Gastroesophageal sphincter (tissue), 4 donors: ENCODE results near the gene TNFRSF14. TPM values are rescaled to one million over a fixed set of nuclear protein-coding genes. Genes with fewer than 3 reads are reported as not detected.
A peak's percentile ranks its signal among the peaks of the same experiment; 100 is the strongest.

ENCODE experiments used
- ATAC-seq: fragments of 150-250 bp; one replicate; pipeline ENCODE4 v1.9.1; 2016; ENCODE audit warnings: mild to moderate bottlenecking, moderate library complexity
- H3K27ac ChIP-seq, 4 donors: fragments of 200-600 bp; sonication (generic) in 3 of 4; 1 replicate in 3 of 4; 2 replicates in 1 of 4; pipeline ENCODE4 v1.5.1; 2016 to 2019
- H3K27me3 ChIP-seq: fragments of 200-600 bp; sonication (generic); one replicate; pipeline ENCODE4 v1.5.1; 2019
- H3K36me3 ChIP-seq, 2 donors: fragments of 200-600 bp; sonication (generic); one replicate each; pipeline ENCODE4 v1.5.1; 2019; ENCODE audit warnings: control low read depth in 1 of 2
- H3K4me1 ChIP-seq, 3 donors: fragments of 200-600 bp; sonication (generic); 1 replicate in 2 of 3; 2 replicates in 1 of 3; pipeline ENCODE4 v1.5.1; 2016 to 2019; ENCODE audit warnings: control low read depth in 2 of 3
- H3K4me3 ChIP-seq, 2 donors: fragments of 200-600 bp; sonication (generic); one replicate each; pipeline ENCODE4 v1.5.1; 2019; ENCODE audit warnings: mild to moderate bottlenecking in 1 of 2, moderate library complexity in 1 of 2
- H3K9me3 ChIP-seq, 3 donors: fragments of 200-600 bp; sonication (generic); one replicate each; pipeline ENCODE4 v1.5.1; 2017 to 2019; ENCODE audit warnings: control low read depth in 2 of 3
- CTCF ChIP-seq, 4 experiments: fragments of 200-600 bp in 2 of 4; fragments of 450-650 bp in 2 of 4; sonication (generic) in 1 of 4; IDR thresholded peaks; one replicate each; pipeline ENCODE4 v1.5.1; 2017 to 2019; ENCODE audit warnings: antibody characterized with exemption in 4 of 4, mild to moderate bottlenecking in 2 of 4, moderate library complexity in 2 of 4
- EP300 ChIP-seq: sonication (generic); formaldehyde crosslinking; IDR thresholded peaks from one replicate; pipeline ENCODE4 v1.6.1; 2017; ENCODE audit warnings: antibody characterized with exemption, mild to moderate bottlenecking
- POLR2A ChIP-seq, 2 donors: fragments of 450-650 bp; IDR thresholded peaks; one replicate each; pipeline ENCODE4 v1.6.1; 2017; ENCODE audit warnings: antibody characterized with exemption in 2 of 2, mild to moderate bottlenecking in 2 of 2, moderate library complexity in 1 of 2
- POLR2AphosphoS5 ChIP-seq: sonication (generic); formaldehyde crosslinking; IDR thresholded peaks from one replicate; pipeline ENCODE4 v1.6.1; 2017; ENCODE audit warnings: antibody characterized with exemption
- WGBS, 2 donors: methylation state at CpG; one replicate each; pipeline ENCODE4 v1.1.5; 2018; ENCODE audit warnings: low coverage in 1 of 2; 5-methylcytosine and 5-hydroxymethylcytosine counted together
- total RNA-seq, 4 donors: library from RNA; depleted of rRNA; stranded (reverse); fragments of >200 nt; gene quantifications; one replicate each; pipeline ENCODE4 v1.1.0, GENCODE V29; 2016

Gene TNFRSF14
- total RNA-seq, 4 donors from 2014 or later, result 23.0 to 81.6 (median 36.9) TPM

GRCh38 chr1:2578758-2579118, 22.6 kb downstream of the TNFRSF14 start:
- Histone ChIP-seq H3K4me3 (no peak overlapping the region), H3K9me3 (peaks cover 0 to 7% (median 0%) of the 10 kb centered on the region in 3 donors), H3K27me3 (peaks cover 69% of the 10 kb centered on the region), H3K36me3 (no peaks in the 10 kb centered on the region), H3K27ac (peak overlapping the region in 3 of 4 donors; percentile 66 to 80 (median 68)), H3K4me1 (peaks cover 0 to 23% (median 10%) of the 10 kb centered on the region in 3 donors)
- WGBS, 2 donors, result 29 to 35% methylated on average over 1 to 2 of the region's 4 CpGs
- TF ChIP-seq POLR2A (IDR thresholded peaks at IDR 0.05), result no peak
- TF ChIP-seq EP300, result no peak
- no peak for TF ChIP-seq CTCF (IDR thresholded peaks at IDR 0.05)
- TF ChIP-seq POLR2AphosphoS5, result no peak
- ATAC-seq, result no peak

- WGBS, 2 donors, result 100% methylated on average over 1 of the region's 10 CpGs; no CpG with 5 or more reads in 1 of the 2 donors
- peaks cover 53% of the 10 kb centered on the region for H3K27me3 ChIP-seq
- no peak for ATAC-seq
- no peaks in the 10 kb centered on the region for H3K36me3 ChIP-seq
- H3K4me3 ChIP-seq, result no peak overlapping the region
- H3K9me3 ChIP-seq, result no peaks in the 10 kb centered on the region
- TF ChIP-seq POLR2A (IDR thresholded peaks at IDR 0.05) (no peak), EP300 (no peak), CTCF (IDR thresholded peaks at IDR 0.05) (no peak), POLR2AphosphoS5 (no peak)
- H3K4me1 ChIP-seq, result peaks cover 0 to 38% (median 24%) of the 10 kb centered on the region in 3 donors
- H3K27ac ChIP-seq, result no peak overlapping the region
Measured at GRCh38 chr1:2580691-2581090, 24.5 kb downstream of the TNFRSF14 start.

DNA sequence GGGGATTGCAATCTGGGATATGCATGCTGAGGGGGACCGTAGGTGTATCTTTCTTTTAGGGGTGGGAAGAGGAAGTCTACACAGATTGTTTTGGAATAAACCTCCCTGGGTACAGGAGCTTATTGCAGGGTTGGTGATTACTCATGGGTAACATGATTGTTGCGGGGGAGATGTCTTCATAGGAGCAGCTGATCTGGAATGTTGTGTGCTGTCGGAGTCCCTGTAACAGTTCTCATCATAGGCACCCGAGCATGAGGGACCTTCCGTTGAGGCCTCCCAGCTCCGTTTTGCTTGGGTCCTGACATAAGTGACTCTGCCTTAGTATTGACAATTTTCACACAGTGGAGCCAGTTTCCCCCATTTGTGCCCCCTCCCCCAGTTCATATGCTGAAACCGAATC, 26.2 kb downstream of the TNFRSF14 start:
- Histone ChIP-seq H3K4me3 (no peak overlapping the region), H3K4me1 (peaks cover 0 to 36% (median 18%) of the 10 kb centered on the region in 3 donors), H3K27ac (no peak overlapping the region), H3K36me3 (no peaks in the 10 kb centered on the region), H3K27me3 (peaks cover 38% of the 10 kb centered on the region), H3K9me3 (no peaks in the 10 kb centered on the region)
- WGBS, 2 donors, result 67 to 68% methylated on average over 6 to 7 of the region's 7 CpGs
- no peak for ATAC-seq
- TF ChIP-seq POLR2AphosphoS5 (no peak), CTCF (IDR thresholded peaks at IDR 0.05) (no peak), POLR2A (IDR thresholded peaks at IDR 0.05) (no peak), EP300 (no peak)

GRCh38 chr1:2583331-2583791, 27.2 kb downstream of the TNFRSF14 start:
- H3K4me1 ChIP-seq, result peaks cover 0 to 41% (median 25%) of the 10 kb centered on the region in 3 donors
- WGBS, 2 donors, result 61% methylated on average over 3 of the region's 5 CpGs; no CpG with 5 or more reads in 1 of the 2 donors
- peaks cover 28% of the 10 kb centered on the region for H3K27me3 ChIP-seq
- H3K4me3 ChIP-seq, result no peak overlapping the region
- no peaks in the 10 kb centered on the region for H3K9me3 ChIP-seq
- no peak for ATAC-seq
- H3K36me3 ChIP-seq, result no peaks in the 10 kb centered on the region
- H3K27ac ChIP-seq, result no peak overlapping the region
- TF ChIP-seq EP300 (no peak), CTCF (IDR thresholded peaks at IDR 0.05) (no peak), POLR2AphosphoS5 (no peak), POLR2A (IDR thresholded peaks at IDR 0.05) (no peak)

DNA sequence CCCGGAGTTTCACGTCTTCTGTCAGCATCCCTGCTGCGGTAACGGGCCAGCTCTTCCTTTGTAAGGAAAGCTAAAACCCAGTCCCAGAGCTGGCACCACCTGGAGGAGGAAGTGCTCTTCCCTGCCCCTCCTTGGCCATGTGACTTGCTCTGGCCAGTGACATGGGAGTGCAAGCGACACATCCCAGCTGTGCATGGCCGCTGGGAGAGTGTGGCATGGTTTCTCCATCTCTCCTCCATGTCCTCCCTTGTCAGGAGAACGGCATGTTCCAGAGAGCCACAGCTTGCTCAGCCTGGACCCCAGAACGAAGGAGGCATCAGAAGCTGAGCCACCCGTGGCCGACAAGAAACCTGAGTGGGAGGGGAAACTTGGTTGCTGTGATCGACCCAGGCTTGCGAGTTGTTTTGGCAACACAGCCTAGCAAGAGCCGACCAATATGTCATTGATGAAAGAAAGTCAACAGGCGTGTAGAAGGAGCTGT, 27.7 kb downstream of the TNFRSF14 start:
- ATAC-seq, result no peak
- Histone ChIP-seq H3K9me3 (no peaks in the 10 kb centered on the region), H3K27me3 (peaks cover 23% of the 10 kb centered on the region), H3K36me3 (peaks cover 0 to 5% of the 10 kb centered on the region in 2 donors), H3K27ac (peak overlapping the region in 2 of 4 donors; percentile 99 to 100), H3K4me3 (no peak overlapping the region), H3K4me1 (peaks cover 0 to 42% (median 25%) of the 10 kb centered on the region in 3 donors)
- TF ChIP-seq EP300 (no peak), CTCF (IDR thresholded peaks at IDR 0.05) (no peak), POLR2AphosphoS5 (peak; percentile 8), POLR2A (IDR thresholded peaks at IDR 0.05) (no peak)
- WGBS, 2 donors, result 28 to 37% methylated on average over 5 to 6 of the region's 14 CpGs
